Suprapubic skin (tissue), 4 donors: Measurements from ENCODE around the gene FOXO3. TPM values are rescaled to one million over a fixed set of nuclear protein-coding genes. Genes with fewer than 3 reads are reported as not detected.

Source experiments
- DNase-seq, 2 donors: peaks; one replicate each; pipeline ENCODE4 v3.0.0-alpha.2; 2019; ENCODE audit warnings: low spot score in 2 of 2
- H3K27ac ChIP-seq: fragments of 200-600 bp; sonication (generic); one replicate; pipeline ENCODE4 v1.5.1; 2019
- H3K27me3 ChIP-seq: fragments of 200-600 bp; sonication (generic); one replicate; pipeline ENCODE4 v1.5.1; 2019
- H3K36me3 ChIP-seq: fragments of 200-600 bp; sonication (generic); one replicate; pipeline ENCODE4 v1.5.1; 2019
- H3K4me1 ChIP-seq: fragments of 200-600 bp; sonication (generic); one replicate; pipeline ENCODE4 v1.5.1; 2019
- H3K4me3 ChIP-seq: fragments of 200-600 bp; sonication (generic); one replicate; pipeline ENCODE4 v1.5.1; 2019; ENCODE audit warnings: mild to moderate bottlenecking
- H3K9me3 ChIP-seq: fragments of 200-600 bp; sonication (generic); one replicate; pipeline ENCODE4 v1.5.1; 2019
- CTCF ChIP-seq, 2 donors: fragments of 200-600 bp in 1 of 2; fragments of 450-650 bp in 1 of 2; sonication (generic) in 1 of 2; IDR thresholded peaks; one replicate each; pipeline ENCODE4 v1.5.1; 2016 to 2019; ENCODE audit warnings: antibody characterized with exemption in 2 of 2, mild to moderate bottlenecking in 1 of 2, moderate library complexity in 1 of 2
- EP300 ChIP-seq: sonication (generic); formaldehyde crosslinking; IDR thresholded peaks from one replicate; pipeline ENCODE4 v1.6.1; 2017; ENCODE audit warnings: antibody characterized with exemption
- POLR2A ChIP-seq, 2 donors: fragments of 450-650 bp; IDR thresholded peaks; one replicate each; pipeline ENCODE4 v1.6.1; 2017; ENCODE audit warnings: antibody characterized with exemption in 2 of 2, mild to moderate bottlenecking in 2 of 2, moderate library complexity in 2 of 2
- POLR2AphosphoS5 ChIP-seq, 3 donors: sonication (generic); formaldehyde crosslinking; IDR thresholded peaks; one replicate each; pipeline ENCODE4 v1.6.1; 2017; ENCODE audit warnings: antibody characterized with exemption in 3 of 3
- WGBS: methylation state at CpG from one replicate; pipeline ENCODE4 v1.1.5; 2018; 5-methylcytosine and 5-hydroxymethylcytosine counted together
- total RNA-seq, 4 donors: library from RNA; depleted of rRNA; stranded (reverse); fragments of >200 nt; gene quantifications; one replicate each; pipeline ENCODE4 v1.1.0, GENCODE V29; 2016

The FOXO3 gene
- total RNA-seq, 4 donors from 2014 or later, result 103 to 141 (median 121) TPM

DNA sequence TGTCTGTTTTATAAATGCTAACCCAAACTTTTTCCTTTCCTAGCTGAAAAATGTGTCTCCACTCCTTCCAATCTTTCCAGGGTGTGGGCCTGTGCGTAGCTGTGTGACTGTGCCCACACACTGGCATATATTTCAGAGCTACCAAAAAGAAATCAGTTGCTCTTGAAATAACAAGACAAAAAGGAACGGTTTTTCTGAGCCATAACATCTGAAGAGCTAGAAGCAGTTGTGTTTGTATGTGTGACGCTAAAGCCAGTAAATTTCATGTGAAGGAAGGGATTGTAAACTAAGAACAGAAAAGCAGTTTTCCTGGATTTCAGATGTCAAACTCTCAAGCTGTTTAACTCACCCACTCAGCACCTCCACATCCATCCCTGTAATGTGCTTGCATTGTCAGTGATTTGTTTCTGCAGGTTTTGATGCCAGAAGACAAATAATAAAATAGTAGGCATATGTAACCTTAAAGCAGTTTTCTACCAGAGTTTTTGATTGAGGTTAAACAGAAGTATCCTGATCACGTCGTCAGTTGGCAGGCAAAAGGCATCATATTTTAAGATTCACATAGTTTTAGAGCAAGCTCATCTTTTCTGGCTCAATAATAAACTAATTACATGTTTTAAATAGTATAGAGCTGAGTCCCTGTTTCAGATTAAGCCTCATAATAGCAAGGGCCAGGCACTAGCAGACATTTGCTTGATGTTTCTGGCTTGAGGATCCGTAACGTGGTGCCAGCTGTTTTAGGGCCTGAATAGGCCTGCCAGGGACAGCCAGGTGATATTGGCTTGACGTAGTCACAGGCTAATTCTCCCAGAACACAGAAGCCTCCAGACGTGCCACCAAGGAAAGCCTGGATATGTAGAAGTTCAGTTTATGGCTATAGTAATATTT lies 90.9 kb downstream of the FOXO3 start:
- H3K4me3 ChIP-seq, result no peak overlapping the region
- H3K4me1 ChIP-seq, result peaks cover 71% of the 10 kb centered on the region
- 25% methylated on average over 9 of the region's 9 CpGs for WGBS
- TF ChIP-seq CTCF (IDR thresholded peaks at IDR 0.05) (no peak), EP300 (no peak), POLR2A (IDR thresholded peaks at IDR 0.05) (no peak), POLR2AphosphoS5 (IDR thresholded peaks at IDR 0.05) (no peak)
- peaks cover 8% of the 10 kb centered on the region for H3K36me3 ChIP-seq
- no peaks in the 10 kb centered on the region for H3K27me3 ChIP-seq
- no peak for DNase-seq
- peak overlapping the region; percentile 84 for H3K27ac ChIP-seq
- no peaks in the 10 kb centered on the region for H3K9me3 ChIP-seq

GRCh38 chr6:108652375-108652774 lies 91.7 kb downstream of the FOXO3 start:
- peaks cover 76% of the 10 kb centered on the region for H3K4me1 ChIP-seq
- H3K4me3 ChIP-seq, result no peak overlapping the region
- no peak for DNase-seq
- peaks cover 5% of the 10 kb centered on the region for H3K36me3 ChIP-seq
- no peak for TF ChIP-seq EP300
- no peak for TF ChIP-seq CTCF (IDR thresholded peaks at IDR 0.05)
- TF ChIP-seq POLR2AphosphoS5 (IDR thresholded peaks at IDR 0.05), result no peak
- no peak for TF ChIP-seq POLR2A (IDR thresholded peaks at IDR 0.05)
- peak overlapping the region; percentile 84 for H3K27ac ChIP-seq
- no peaks in the 10 kb centered on the region for H3K27me3 ChIP-seq
- no peaks in the 10 kb centered on the region for H3K9me3 ChIP-seq

GRCh38 chr6:108653949-108654348 lies 93.2 kb downstream of the FOXO3 start:
- H3K4me1 ChIP-seq, result peaks cover 76% of the 10 kb centered on the region
- peak in 1 of 3 donors; percentile 79 for TF ChIP-seq POLR2AphosphoS5 (IDR thresholded peaks at IDR 0.05)
- peak; percentile 91 for TF ChIP-seq EP300
- TF ChIP-seq CTCF (IDR thresholded peaks at IDR 0.05), result no peak
- TF ChIP-seq POLR2A (IDR thresholded peaks at IDR 0.05), result no peak
- H3K9me3 ChIP-seq, result no peaks in the 10 kb centered on the region
- peak in 1 of 2 donors; percentile 76 for DNase-seq
- WGBS, result 16% methylated on average over 3 of the region's 3 CpGs
- H3K36me3 ChIP-seq, result no peaks in the 10 kb centered on the region
- H3K27me3 ChIP-seq, result no peaks in the 10 kb centered on the region
- H3K4me3 ChIP-seq, result peak overlapping the region; percentile 25
- peak overlapping the region; percentile 84 for H3K27ac ChIP-seq

DNA sequence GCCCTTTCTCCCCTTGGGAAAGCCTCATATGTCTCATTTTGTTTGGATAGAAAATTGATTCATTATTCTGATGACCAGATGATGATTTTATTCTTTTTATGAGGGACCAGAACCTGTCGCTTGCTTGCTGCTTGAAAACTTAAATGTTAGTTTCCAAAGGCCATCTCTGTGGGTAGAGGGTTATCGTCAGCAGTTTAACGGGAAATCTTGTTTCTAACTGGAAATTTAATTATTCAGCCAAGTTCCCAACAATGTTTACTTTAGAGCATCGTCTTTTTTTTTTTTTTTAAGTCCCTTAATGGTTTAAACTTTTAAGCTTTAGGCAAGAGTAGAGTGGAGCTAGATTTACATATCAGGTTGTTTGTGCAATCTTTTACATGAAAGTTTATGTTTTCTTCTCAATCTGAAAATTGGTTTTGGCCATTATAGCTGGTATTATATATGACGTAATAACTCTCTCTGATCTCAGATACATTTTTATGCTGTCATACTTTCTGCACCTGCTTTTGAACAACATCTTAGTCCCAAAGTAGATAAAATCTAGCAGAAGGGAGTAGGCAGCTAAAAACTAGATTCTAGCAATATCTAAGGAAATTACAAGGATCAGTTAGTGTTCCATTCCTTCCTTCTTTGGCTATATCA lies 93.9 kb downstream of the FOXO3 start:
- WGBS, result 49% methylated on average over 5 of the region's 5 CpGs
- Histone ChIP-seq H3K27me3 (no peaks in the 10 kb centered on the region), H3K9me3 (no peaks in the 10 kb centered on the region), H3K27ac (peak overlapping the region; percentile 84), H3K4me1 (peaks cover 75% of the 10 kb centered on the region), H3K36me3 (no peaks in the 10 kb centered on the region), H3K4me3 (peak overlapping the region; percentile 25)
- DNase-seq, result no peak
- TF ChIP-seq EP300, result no peak
- TF ChIP-seq POLR2A (IDR thresholded peaks at IDR 0.05), result no peak
- TF ChIP-seq POLR2AphosphoS5 (IDR thresholded peaks at IDR 0.05), result no peak
- no peak for TF ChIP-seq CTCF (IDR thresholded peaks at IDR 0.05)
